Prostate gland (tissue), 2 donors: Measurements from ENCODE around the gene CRB1. TPM values are rescaled to one million over a fixed set of nuclear protein-coding genes. Genes with fewer than 3 reads are reported as not detected.

ENCODE experiments used
- DNase-seq: peaks from one replicate; pipeline ENCODE4 v3.0.0-alpha.2; 2019; ENCODE audit warnings: low spot score
- H3K27ac ChIP-seq, 2 donors: fragments of 200-600 bp; sonication (generic); 2 replicates each; pipeline ENCODE4 v1.5.1; 2017 to 2019
- H3K27me3 ChIP-seq: fragments of 200-600 bp; sonication (generic); replicated peaks from 2 replicates; pipeline ENCODE4 v1.5.1; 2019; ENCODE audit not compliant: insufficient read depth
- H3K36me3 ChIP-seq, 2 donors: fragments of 200-600 bp; sonication (generic); 1 replicate in 1 of 2; 2 replicates in 1 of 2; pipeline versions ENCODE4 v1.5.1 to v1.8.1; 2017 to 2019
- H3K4me1 ChIP-seq: fragments of 200-600 bp; sonication (generic); replicated peaks from 2 replicates; pipeline ENCODE4 v1.5.1; 2019
- H3K4me3 ChIP-seq, 2 donors: fragments of 200-600 bp; sonication (generic); 2 replicates each; pipeline ENCODE4 v1.5.1; 2017 to 2019
- H3K9me3 ChIP-seq: fragments of 200-600 bp; sonication (generic); 2 replicates; pipeline ENCODE4 v1.5.1; 2017
- POLR2A ChIP-seq: fragments of 450-650 bp; IDR thresholded peaks from one replicate; pipeline ENCODE4 v1.6.1; 2016; ENCODE audit warnings: antibody characterized with exemption, mild to moderate bottlenecking
- POLR2AphosphoS5 ChIP-seq: sonication (generic); formaldehyde crosslinking; IDR thresholded peaks from one replicate; pipeline ENCODE4 v1.6.1; 2017; ENCODE audit warnings: antibody characterized with exemption
- WGBS: methylation state at CpG from one replicate; pipeline ENCODE4 v1.1.5; 2018; 5-methylcytosine and 5-hydroxymethylcytosine counted together
- intact Hi-C: fragments of 100-400 bp; cut with DNase I; formaldehyde crosslinking; loops from one replicate; pipeline ENCODE4 v1.14.2; 2022
- total RNA-seq, 2 donors: library from RNA; depleted of rRNA; stranded (reverse); fragments of >200 nt; gene quantifications; one replicate each; pipeline ENCODE4 v1.1.0, GENCODE V29; 2016
- TF ChIP-seq, protein P1 (sequence below), 4 experiments: fragments of 200-600 bp in 2 of 4; fragments of 450-650 bp in 2 of 4; sonication (generic) in 2 of 4; IDR thresholded peaks; 1 replicate in 3 of 4; 2 replicates in 1 of 4; pipeline ENCODE4 v1.5.1; 2016 to 2019; ENCODE audit warnings: antibody characterized with exemption in 4 of 4, mild to moderate bottlenecking in 2 of 4, moderate library complexity in 2 of 4

Gene CRB1
- total RNA-seq, 2 donors from 2014 or later, result 0.32 to 1.0 TPM

GRCh38 chr1:197225611-197226010 lies 42.4 kb upstream of the CRB1 start:
- TF ChIP-seq POLR2AphosphoS5 (no peak), POLR2A (no peak)
- TF ChIP-seq, protein P1, sequence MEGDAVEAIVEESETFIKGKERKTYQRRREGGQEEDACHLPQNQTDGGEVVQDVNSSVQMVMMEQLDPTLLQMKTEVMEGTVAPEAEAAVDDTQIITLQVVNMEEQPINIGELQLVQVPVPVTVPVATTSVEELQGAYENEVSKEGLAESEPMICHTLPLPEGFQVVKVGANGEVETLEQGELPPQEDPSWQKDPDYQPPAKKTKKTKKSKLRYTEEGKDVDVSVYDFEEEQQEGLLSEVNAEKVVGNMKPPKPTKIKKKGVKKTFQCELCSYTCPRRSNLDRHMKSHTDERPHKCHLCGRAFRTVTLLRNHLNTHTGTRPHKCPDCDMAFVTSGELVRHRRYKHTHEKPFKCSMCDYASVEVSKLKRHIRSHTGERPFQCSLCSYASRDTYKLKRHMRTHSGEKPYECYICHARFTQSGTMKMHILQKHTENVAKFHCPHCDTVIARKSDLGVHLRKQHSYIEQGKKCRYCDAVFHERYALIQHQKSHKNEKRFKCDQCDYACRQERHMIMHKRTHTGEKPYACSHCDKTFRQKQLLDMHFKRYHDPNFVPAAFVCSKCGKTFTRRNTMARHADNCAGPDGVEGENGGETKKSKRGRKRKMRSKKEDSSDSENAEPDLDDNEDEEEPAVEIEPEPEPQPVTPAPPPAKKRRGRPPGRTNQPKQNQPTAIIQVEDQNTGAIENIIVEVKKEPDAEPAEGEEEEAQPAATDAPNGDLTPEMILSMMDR (IDR thresholded peaks at IDR 0.05), result no peak
- H3K4me1 ChIP-seq, result no peaks in the 10 kb centered on the region
- no peaks in the 10 kb centered on the region for H3K27me3 ChIP-seq
- no peak for DNase-seq
- H3K27ac ChIP-seq, result no peak overlapping the region
- no peaks in the 10 kb centered on the region for H3K36me3 ChIP-seq
- no peaks in the 10 kb centered on the region for H3K9me3 ChIP-seq
- intact Hi-C loops, result no loop called here
- 78% methylated on average over 5 of the region's 5 CpGs for WGBS
- H3K4me3 ChIP-seq, result no peak overlapping the region

- Histone ChIP-seq H3K27ac (no peak overlapping the region), H3K36me3 (no peaks in the 10 kb centered on the region), H3K4me1 (no peaks in the 10 kb centered on the region), H3K27me3 (no peaks in the 10 kb centered on the region), H3K4me3 (no peak overlapping the region), H3K9me3 (no peaks in the 10 kb centered on the region)
- no peak for TF ChIP-seq POLR2AphosphoS5
- no peak for TF ChIP-seq POLR2A
- TF ChIP-seq, protein P1 (IDR thresholded peaks at IDR 0.05), result no peak
- DNase-seq, result no peak
- intact Hi-C loops, result no loop called here
- 86% methylated on average over 1 of the region's 1 CpG for WGBS
Measured at GRCh38 chr1:197234581-197234980, 33.5 kb upstream of the CRB1 start.

GRCh38 chr1:197235355-197235754 lies 32.7 kb upstream of the CRB1 start:
- no peak for DNase-seq
- Histone ChIP-seq H3K4me1 (no peaks in the 10 kb centered on the region), H3K36me3 (no peaks in the 10 kb centered on the region), H3K4me3 (no peak overlapping the region), H3K9me3 (no peaks in the 10 kb centered on the region), H3K27me3 (no peaks in the 10 kb centered on the region), H3K27ac (no peak overlapping the region)
- intact Hi-C loops, result no loop called here
- TF ChIP-seq, protein P1 (IDR thresholded peaks at IDR 0.05), result no peak
- no peak for TF ChIP-seq POLR2AphosphoS5
- no peak for TF ChIP-seq POLR2A
- 87% methylated on average over 2 of the region's 2 CpGs for whole genome bisulfite sequencing

GRCh38 chr1:197247465-197247864 lies 20.6 kb upstream of the CRB1 start:
- H3K4me1 ChIP-seq, result no peaks in the 10 kb centered on the region
- WGBS, result 34% methylated on average over 1 of the region's 1 CpG
- intact Hi-C loops, result no loop called here
- DNase-seq, result no peak
- no peak overlapping the region for H3K4me3 ChIP-seq
- no peaks in the 10 kb centered on the region for H3K9me3 ChIP-seq
- TF ChIP-seq, protein P1 (IDR thresholded peaks at IDR 0.05), result no peak
- TF ChIP-seq POLR2AphosphoS5 (no peak), POLR2A (no peak)
- H3K36me3 ChIP-seq, result no peaks in the 10 kb centered on the region
- no peak overlapping the region for H3K27ac ChIP-seq
- no peaks in the 10 kb centered on the region for H3K27me3 ChIP-seq

- TF ChIP-seq, protein P1 (IDR thresholded peaks at IDR 0.05), result no peak
- no peak for TF ChIP-seq POLR2AphosphoS5
- no peak for TF ChIP-seq POLR2A
- Histone ChIP-seq H3K4me3 (no peak overlapping the region), H3K27ac (no peak overlapping the region), H3K27me3 (no peaks in the 10 kb centered on the region), H3K9me3 (no peaks in the 10 kb centered on the region), H3K36me3 (no peaks in the 10 kb centered on the region), H3K4me1 (no peaks in the 10 kb centered on the region)
- no peak for DNase-seq
- 39% methylated on average over 2 of the region's 2 CpGs for WGBS
- intact Hi-C loops, result no loop called here
Measured at GRCh38 chr1:197249324-197249723, 18.7 kb upstream of the CRB1 start.
